ENCODE measurements around the gene RBM42.
A peak's percentile ranks its signal among the peaks of the same experiment; 100 is the strongest.
"Not testable (repeated sequence)": the region's sequence is repeated elsewhere in the genome, so short reads cannot be mapped to it uniquely, and the experiment has no call there.

Gene RBM42

GRCh38 chr19:35628565-35629331 is at the start of gene RBM42:
Gene RBM42, plus strand, starts transcription at chr19:35629036. Its CDS starts 118 bp downstream, at chr19:35629154.
- DNase-seq: peak; percentile 92 to 96

- no peak for DNase-seq
Observed at GRCh38 chr19:35582760-35583159, 46.1 kb upstream of the RBM42 start.

- DNase-seq: peak in 1 of 2 donors; percentile 11
Observed at GRCh38 chr19:35585848-35586247, 43.0 kb upstream of the RBM42 start, which contains the start of gene PMIS2. Gene PMIS2, plus strand, starts transcription at chr19:35586173. Its CDS starts 87 bp downstream, at chr19:35586260.

- DNase-seq: no peak
Observed at GRCh38 chr19:35587321-35587720, 41.5 kb upstream of the RBM42 start.

GRCh38 chr19:35590875-35591274 is 38.0 kb upstream of the RBM42 start:
- no peak for DNase-seq

- no peak for DNase-seq
Observed at GRCh38 chr19:35592226-35592625, 36.6 kb upstream of the RBM42 start.

- DNase-seq: not testable (repeated sequence)
Observed at GRCh38 chr19:35595026-35595425, 33.8 kb upstream of the RBM42 start.

GRCh38 chr19:35595928-35596327 is 32.9 kb upstream of the RBM42 start:
- no peak for DNase-seq

- no peak for DNase-seq
Observed at GRCh38 chr19:35596366-35596999, 32.4 kb upstream of the RBM42 start.

- DNase-seq: no peak
Observed at GRCh38 chr19:35601971-35602370, 26.9 kb upstream of the RBM42 start.

- DNase-seq: not testable (repeated sequence)
Observed at GRCh38 chr19:35604436-35604835, 24.4 kb upstream of the RBM42 start.

- DNase-seq: not testable (repeated sequence)
Observed at GRCh38 chr19:35607170-35607569, 21.7 kb upstream of the RBM42 start.

- DNase-seq: no peak
Observed at GRCh38 chr19:35607661-35608060, 21.2 kb upstream of the RBM42 start.

- DNase-seq: no peak
Observed at GRCh38 chr19:35608251-35608650, 20.6 kb upstream of the RBM42 start.

GRCh38 chr19:35609851-35610353 is 18.9 kb upstream of the RBM42 start:
- no peak for DNase-seq

- no peak for DNase-seq
Observed at GRCh38 chr19:35612224-35612558, 16.6 kb upstream of the RBM42 start.

GRCh38 chr19:35612559-35613321 is 16.1 kb upstream of the RBM42 start, which contains the start of gene HAUS5:
Gene HAUS5, plus strand, starts transcription at chr19:35612735. Its CDS starts 60 bp downstream, at chr19:35612795.
- DNase-seq: peak; percentile 97 to 99

- no peak for DNase-seq
Observed at GRCh38 chr19:35613574-35613973, 15.3 kb upstream of the RBM42 start.

- no peak for DNase-seq
Observed at GRCh38 chr19:35615036-35615435, 13.8 kb upstream of the RBM42 start.

GRCh38 chr19:35618857-35619256 is 10.0 kb upstream of the RBM42 start:
- no peak for DNase-seq

GRCh38 chr19:35619290-35619923 is 9.4 kb upstream of the RBM42 start:
- DNase-seq: no peak

GRCh38 chr19:35620001-35620400 is 8.8 kb upstream of the RBM42 start:
- no peak for DNase-seq

- no peak for DNase-seq
Observed at GRCh38 chr19:35621708-35622107, 7.1 kb upstream of the RBM42 start.
